ENCODE results near the gene G3BP2. TPM values are rescaled to one million over a fixed set of nuclear protein-coding genes. Genes with fewer than 3 reads are reported as not detected.
"Not testable (repeated sequence)": the region's sequence is repeated elsewhere in the genome, so short reads cannot be mapped to it uniquely, and the experiment has no call there.

The G3BP2 gene
- total and polyA plus RNA-seq, 9 of the 15 experiments (the other 6 are each of a cell fraction or from before 2014, with no cell fraction given): 25.2 to 222 (median 130) TPM

DNA sequence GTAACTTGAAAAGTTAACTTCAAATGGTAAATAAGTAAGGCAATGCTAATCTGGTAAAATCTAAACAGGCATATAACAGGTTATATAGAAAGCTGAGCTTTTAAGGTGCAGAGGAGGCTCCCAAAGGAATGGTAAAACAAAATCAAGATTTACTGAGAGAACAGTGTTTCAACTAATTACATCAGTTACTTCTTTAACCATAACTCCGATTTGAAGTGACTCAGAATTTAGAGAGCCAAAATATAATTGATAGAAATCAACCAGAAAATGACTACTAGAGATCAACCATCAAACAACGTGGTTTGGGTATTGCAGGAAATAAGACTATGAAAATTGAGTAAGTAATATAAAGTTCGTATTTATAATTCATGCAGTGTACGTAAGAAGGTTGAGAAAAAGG lies 6.9 kb downstream of the G3BP2 start (continued):
- no peak for TF ChIP-seq HOMEZ (CRISPR knock-in tag; IDR thresholded peaks at IDR 0.05)
- TF ChIP-seq, protein P1, sequence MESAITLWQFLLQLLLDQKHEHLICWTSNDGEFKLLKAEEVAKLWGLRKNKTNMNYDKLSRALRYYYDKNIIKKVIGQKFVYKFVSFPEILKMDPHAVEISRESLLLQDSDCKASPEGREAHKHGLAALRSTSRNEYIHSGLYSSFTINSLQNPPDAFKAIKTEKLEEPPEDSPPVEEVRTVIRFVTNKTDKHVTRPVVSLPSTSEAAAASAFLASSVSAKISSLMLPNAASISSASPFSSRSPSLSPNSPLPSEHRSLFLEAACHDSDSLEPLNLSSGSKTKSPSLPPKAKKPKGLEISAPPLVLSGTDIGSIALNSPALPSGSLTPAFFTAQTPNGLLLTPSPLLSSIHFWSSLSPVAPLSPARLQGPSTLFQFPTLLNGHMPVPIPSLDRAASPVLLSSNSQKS (CRISPR knock-in tag; IDR thresholded peaks at IDR 0.05): no peak
- TF ChIP-seq ILF3 (IDR thresholded peaks at IDR 0.05; ENCODE audit: borderline replicate concordance): no peak
- no peak for TF ChIP-seq SMAD2 (IDR thresholded peaks at IDR 0.05; ENCODE audit: low read depth, low read length)
- no peak for TF ChIP-seq FOXA1 (IDR thresholded peaks at IDR 0.05; ENCODE audit: borderline replicate concordance)
- no peak for TF ChIP-seq ZZZ3 (IDR thresholded peaks at IDR 0.05)
- TF ChIP-seq ATF3 (IDR thresholded peaks at IDR 0.05): peak; percentile 63; the same call in 1 of the 2 replicates
- no peak for TF ChIP-seq ATF3 (CRISPR knock-in tag; conservative IDR thresholded peaks at IDR 0.05)
- no peak for TF ChIP-seq ZBTB11 (CRISPR knock-in tag; IDR thresholded peaks at IDR 0.05)
- peak; percentile 34; the same call in 1 of the 2 replicates for TF ChIP-seq EP300 (IDR thresholded peaks at IDR 0.05; ENCODE audit: low read length)
- TF ChIP-seq ZNF41 (CRISPR knock-in tag; conservative IDR thresholded peaks at IDR 0.05): no peak
- TF ChIP-seq ARID1B (IDR thresholded peaks at IDR 0.05): peak; percentile 36

GRCh38 chr4:75664604-75665003 lies 8.6 kb downstream of the G3BP2 start:
- H3K9me1 ChIP-seq (ENCODE audit: control insufficient read depth, insufficient read depth, low read length); FAIRE-seq; H3K9ac ChIP-seq (ENCODE audit: insufficient read depth in 1 of 2, low read depth in 2 of 2, low read length in 2 of 2); H3K9me3 ChIP-seq (replicated peaks; ENCODE audit: control insufficient read depth, insufficient read depth, low read depth, low read length); in situ Hi-C loops (cut with MboI); H3K4me2 ChIP-seq (ENCODE audit: insufficient read depth, low read length); H3K27ac ChIP-seq (ENCODE audit: extremely low read depth, low read depth, low read length); intact Hi-C loops (cut with micrococcal nuclease); H3K4me3 ChIP-seq; ATAC-seq; BruUV-seq (replicated peaks); H2AFZ ChIP-seq (ENCODE audit: low read depth, low read length); H3K27me3 ChIP-seq (ENCODE audit: control insufficient read depth in 2 of 2, insufficient read depth in 2 of 2, low read length in 2 of 2); DNase-seq (ENCODE audit: extremely low read depth in 1 of 4, low spot score in 3 of 4); CTCF ChIA-PET (ENCODE audit: low intra/inter-chr PET ratio): not testable (repeated sequence)
- POLR2A ChIA-PET: interaction anchor here (1.4 to 1.5 kb wide), 2 partner anchors 9 to 18 kb away, joined by 3 to 4 read pairs; partner anchors contain the start of gene G3BP2
- Histone ChIP-seq H3K4me1 (replicated peaks in 1 of 2; ENCODE audit: control insufficient read depth in 2 of 2, insufficient read depth in 2 of 2, low read length in 2 of 2) (peaks cover 8 to 26% of the 10 kb centered on the region in 2 experiments), H4K20me1 (replicated peaks; ENCODE audit: control insufficient read depth, insufficient read depth, low read length) (peaks cover 22% of the 10 kb centered on the region), H3K79me2 (ENCODE audit: control insufficient read depth, insufficient read depth, low read length) (peaks cover 96% of the 10 kb centered on the region), H3K36me3 (ENCODE audit: control insufficient read depth, insufficient read depth, low read length) (peaks cover 53% of the 10 kb centered on the region)
- WGBS (ENCODE audit: insufficient coverage, low coverage, missing lambda C conversion rate): 100% methylated on average over 3 of the region's 3 CpGs

All from K562 (cell line).